Activated T-helper 1 cell treated with anti-CD3 and anti-CD28 coated beads, Interleukin-12 subunit alpha, Interleukin-12 subunit beta, Interleukin-2, Interleukin-4 antibody, amounts not matched to agents 30 ng/mL and 10 ng/mL and 1 ng/mL, durations not matched to agents 14 hours and 24 hours and 36 hours (primary cell): Measurements from ENCODE around the gene NFATC2. TPM values are rescaled to one million over a fixed set of nuclear protein-coding genes. Genes with fewer than 3 reads are reported as not detected.

Experiments
- DNase-seq: peaks from one replicate; pipeline ENCODE4 v3.0.0; 2021; ENCODE audit warnings: low spot score
- H3K27ac Mint-ChIP-seq: one replicate; pipeline ENCODE4 v1.8.0; 2021; ENCODE audit warnings: mild to moderate bottlenecking, mixed read lengths
- H3K27me3 Mint-ChIP-seq: one replicate; pipeline ENCODE4 v1.8.0; 2022; ENCODE audit warnings: mild to moderate bottlenecking, moderate library complexity, mixed read lengths; ENCODE audit not compliant: insufficient read depth
- H3K36me3 Mint-ChIP-seq: one replicate; pipeline ENCODE4 v1.8.0; 2021; ENCODE audit warnings: low read depth, mixed read lengths
- H3K4me1 Mint-ChIP-seq: one replicate; pipeline ENCODE4 v1.8.0; 2021; ENCODE audit warnings: low read depth, mixed read lengths
- H3K4me3 Mint-ChIP-seq: one replicate; pipeline ENCODE4 v1.8.0; 2021; ENCODE audit warnings: mild to moderate bottlenecking, moderate library complexity, mixed read lengths
- H3K9me3 Mint-ChIP-seq: one replicate; pipeline ENCODE4 v1.8.0; 2021; ENCODE audit warnings: mixed read lengths
- intact Hi-C: fragments of 100-400 bp; cut with micrococcal nuclease; formaldehyde crosslinking; loops from one replicate; pipeline ENCODE4 v1.15.1; 2024
- total RNA-seq: library from RNA; stranded (reverse); gene quantifications from 2 replicates; pipeline ENCODE4 v1.2.3, GENCODE V29; 2022

NFATC2 gene
- total RNA-seq, 1 donor from 2014 or later, result 84.0 TPM

- Mint-ChIP-seq H3K4me1 (peaks cover 26% of the 10 kb centered on the region), H3K27me3 (peaks cover 74% of the 10 kb centered on the region), H3K4me3 (no peak overlapping the region), H3K36me3 (peaks cover 3% of the 10 kb centered on the region), H3K27ac (no peak overlapping the region), H3K9me3 (no peaks in the 10 kb centered on the region)
- intact Hi-C loops, result no loop called here
- DNase-seq, result no peak
Measured at GRCh38 chr20:51563486-51564332, 21.2 kb upstream of the NFATC2 start.

- Mint-ChIP-seq H3K9me3 (no peaks in the 10 kb centered on the region), H3K4me3 (peak overlapping the region; percentile 56), H3K4me1 (peaks cover 26% of the 10 kb centered on the region), H3K36me3 (peaks cover 3% of the 10 kb centered on the region), H3K27ac (no peak overlapping the region), H3K27me3 (peaks cover 74% of the 10 kb centered on the region)
- intact Hi-C loops, result no loop called here
- no peak for DNase-seq
Measured at GRCh38 chr20:51563174-51563485, 20.6 kb upstream of the NFATC2 start.

GRCh38 chr20:51562332-51563173, 20.0 kb upstream of the NFATC2 start:
- Mint-ChIP-seq H3K36me3 (peaks cover 3% of the 10 kb centered on the region), H3K27ac (no peak overlapping the region), H3K27me3 (peaks cover 71% of the 10 kb centered on the region), H3K9me3 (no peaks in the 10 kb centered on the region), H3K4me3 (peak overlapping the region; percentile 56), H3K4me1 (peaks cover 26% of the 10 kb centered on the region)
- intact Hi-C loops, result no loop called here
- no peak for DNase-seq

GRCh38 chr20:51562027-51562331, 19.5 kb upstream of the NFATC2 start:
- peaks cover 71% of the 10 kb centered on the region for H3K27me3 Mint-ChIP-seq
- H3K4me3 Mint-ChIP-seq, result peak overlapping the region; percentile 76
- no peaks in the 10 kb centered on the region for H3K9me3 Mint-ChIP-seq
- H3K36me3 Mint-ChIP-seq, result peaks cover 3% of the 10 kb centered on the region
- peaks cover 26% of the 10 kb centered on the region for H3K4me1 Mint-ChIP-seq
- intact Hi-C loops, result no loop called here
- H3K27ac Mint-ChIP-seq, result no peak overlapping the region
- no peak for DNase-seq

- Mint-ChIP-seq H3K4me1 (peaks cover 26% of the 10 kb centered on the region), H3K4me3 (peak overlapping the region; percentile 57), H3K9me3 (no peaks in the 10 kb centered on the region), H3K36me3 (peaks cover 3% of the 10 kb centered on the region), H3K27me3 (peaks cover 61% of the 10 kb centered on the region), H3K27ac (no peak overlapping the region)
- DNase-seq, result no peak
- intact Hi-C loops, result no loop called here
Measured at GRCh38 chr20:51560550-51561307, 18.2 kb upstream of the NFATC2 start.

GRCh38 chr20:51560042-51560441, 17.5 kb upstream of the NFATC2 start:
- Mint-ChIP-seq H3K27me3 (peaks cover 60% of the 10 kb centered on the region), H3K27ac (no peak overlapping the region), H3K4me1 (peaks cover 26% of the 10 kb centered on the region), H3K9me3 (no peaks in the 10 kb centered on the region), H3K36me3 (peaks cover 3% of the 10 kb centered on the region), H3K4me3 (no peak overlapping the region)
- intact Hi-C loops, result no loop called here
- DNase-seq, result no peak

- Mint-ChIP-seq H3K4me3 (no peak overlapping the region), H3K36me3 (no peaks in the 10 kb centered on the region), H3K4me1 (peaks cover 6% of the 10 kb centered on the region), H3K27ac (no peak overlapping the region), H3K27me3 (peaks cover 22% of the 10 kb centered on the region), H3K9me3 (no peaks in the 10 kb centered on the region)
- no peak for DNase-seq
- intact Hi-C loops, result no loop called here
Measured at GRCh38 chr20:51554538-51555165, 12.1 kb upstream of the NFATC2 start.

GRCh38 chr20:51553897-51554486, 11.5 kb upstream of the NFATC2 start:
- peaks cover 6% of the 10 kb centered on the region for H3K4me1 Mint-ChIP-seq
- H3K4me3 Mint-ChIP-seq, result no peak overlapping the region
- intact Hi-C loops, result no loop called here
- no peaks in the 10 kb centered on the region for H3K36me3 Mint-ChIP-seq
- H3K9me3 Mint-ChIP-seq, result no peaks in the 10 kb centered on the region
- H3K27ac Mint-ChIP-seq, result no peak overlapping the region
- no peak for DNase-seq
- H3K27me3 Mint-ChIP-seq, result peaks cover 18% of the 10 kb centered on the region

GRCh38 chr20:51551186-51551585, 8.7 kb upstream of the NFATC2 start:
- H3K9me3 Mint-ChIP-seq, result no peaks in the 10 kb centered on the region
- no peak overlapping the region for H3K4me3 Mint-ChIP-seq
- H3K27ac Mint-ChIP-seq, result no peak overlapping the region
- H3K36me3 Mint-ChIP-seq, result no peaks in the 10 kb centered on the region
- no peak for DNase-seq
- intact Hi-C loops, result no loop called here
- peaks cover 6% of the 10 kb centered on the region for H3K4me1 Mint-ChIP-seq
- H3K27me3 Mint-ChIP-seq, result peaks cover 33% of the 10 kb centered on the region

GRCh38 chr20:51549474-51549873, 7.0 kb upstream of the NFATC2 start:
- Mint-ChIP-seq H3K4me1 (peaks cover 6% of the 10 kb centered on the region), H3K36me3 (no peaks in the 10 kb centered on the region), H3K27me3 (peaks cover 37% of the 10 kb centered on the region), H3K9me3 (no peaks in the 10 kb centered on the region), H3K27ac (no peak overlapping the region), H3K4me3 (no peak overlapping the region)
- intact Hi-C loops, result no loop called here
- no peak for DNase-seq

GRCh38 chr20:51547951-51548350, 5.4 kb upstream of the NFATC2 start:
- no peaks in the 10 kb centered on the region for H3K9me3 Mint-ChIP-seq
- no peak overlapping the region for H3K27ac Mint-ChIP-seq
- no peak overlapping the region for H3K4me3 Mint-ChIP-seq
- peaks cover 1% of the 10 kb centered on the region for H3K36me3 Mint-ChIP-seq
- peaks cover 6% of the 10 kb centered on the region for H3K4me1 Mint-ChIP-seq
- no peak for DNase-seq
- peaks cover 34% of the 10 kb centered on the region for H3K27me3 Mint-ChIP-seq
- intact Hi-C loops, result no loop called here

GRCh38 chr20:51545515-51545914, 3.0 kb upstream of the NFATC2 start:
- Mint-ChIP-seq H3K27me3 (peaks cover 34% of the 10 kb centered on the region), H3K36me3 (peaks cover 6% of the 10 kb centered on the region), H3K27ac (no peak overlapping the region), H3K9me3 (no peaks in the 10 kb centered on the region), H3K4me1 (peaks cover 22% of the 10 kb centered on the region), H3K4me3 (no peak overlapping the region)
- no peak for DNase-seq
- intact Hi-C loops, result no loop called here
